Mammary microvascular endothelial cell (primary cell): ENCODE measurements around the gene ELP4. TPM values are rescaled to one million over a fixed set of nuclear protein-coding genes. Genes with fewer than 3 reads are reported as not detected.

Source experiments
- total RNA-seq: library from RNA; depleted of rRNA; stranded (reverse); fragments of >200 nt; gene quantifications from 2 replicates; pipeline ENCODE4 v1.2.3, GENCODE V29; 2015

Gene ELP4, protein sequence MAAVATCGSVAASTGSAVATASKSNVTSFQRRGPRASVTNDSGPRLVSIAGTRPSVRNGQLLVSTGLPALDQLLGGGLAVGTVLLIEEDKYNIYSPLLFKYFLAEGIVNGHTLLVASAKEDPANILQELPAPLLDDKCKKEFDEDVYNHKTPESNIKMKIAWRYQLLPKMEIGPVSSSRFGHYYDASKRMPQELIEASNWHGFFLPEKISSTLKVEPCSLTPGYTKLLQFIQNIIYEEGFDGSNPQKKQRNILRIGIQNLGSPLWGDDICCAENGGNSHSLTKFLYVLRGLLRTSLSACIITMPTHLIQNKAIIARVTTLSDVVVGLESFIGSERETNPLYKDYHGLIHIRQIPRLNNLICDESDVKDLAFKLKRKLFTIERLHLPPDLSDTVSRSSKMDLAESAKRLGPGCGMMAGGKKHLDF
- total RNA-seq, result 30.3 and 30.6 TPM in 2 replicates

DNA sequence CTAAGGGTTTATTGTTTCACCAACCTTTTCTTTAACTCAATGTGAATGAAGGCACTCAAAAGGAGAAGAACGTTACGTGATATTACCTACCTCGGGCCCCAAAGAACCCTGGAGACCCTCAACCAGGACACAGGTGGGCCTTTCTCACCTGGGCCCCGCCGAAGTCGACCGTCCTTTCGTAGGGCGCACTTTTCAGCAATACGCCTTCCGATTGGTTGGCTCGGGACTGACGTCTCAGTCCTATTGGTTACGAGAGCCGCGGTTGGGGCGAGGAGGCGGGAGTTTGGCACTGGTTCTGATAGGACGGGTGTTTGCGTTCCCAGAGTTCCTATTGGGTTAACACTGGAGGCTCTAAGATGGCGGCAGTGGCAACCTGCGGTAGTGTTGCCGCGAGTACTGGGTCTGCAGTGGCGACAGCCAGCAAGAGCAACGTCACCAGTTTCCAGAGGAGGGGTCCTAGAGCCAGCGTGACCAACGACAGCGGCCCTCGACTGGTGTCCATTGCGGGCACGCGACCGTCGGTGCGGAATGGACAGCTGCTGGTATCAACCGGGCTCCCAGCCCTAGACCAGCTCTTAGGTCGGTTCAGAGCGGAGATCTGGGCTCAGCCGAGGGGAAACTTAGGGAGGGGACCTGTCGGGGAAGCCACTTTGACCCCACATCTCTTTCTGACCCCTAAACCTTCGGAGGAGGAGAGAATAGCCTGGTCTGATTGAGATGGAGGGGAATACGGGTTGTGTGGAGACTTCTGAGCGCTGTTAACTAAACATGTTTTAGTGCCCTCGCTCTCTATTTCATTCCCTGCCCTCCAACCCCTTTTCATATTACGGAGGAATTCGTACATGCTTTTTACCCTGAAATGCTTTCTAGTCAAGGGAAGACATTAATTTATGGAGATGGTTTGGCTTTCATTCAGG, at the start of gene ELP4, which contains the start of gene IMMP1L:
ELP4 (plus strand) TSS at position 339 of the 917 bp plus-strand sequence; CDS start at position 357, 18 bp downstream.
IMMP1L (minus strand) TSS at position 194 of the 917 bp plus-strand sequence. CDS start 46,346 bp downstream, outside the sequence.

DNA sequence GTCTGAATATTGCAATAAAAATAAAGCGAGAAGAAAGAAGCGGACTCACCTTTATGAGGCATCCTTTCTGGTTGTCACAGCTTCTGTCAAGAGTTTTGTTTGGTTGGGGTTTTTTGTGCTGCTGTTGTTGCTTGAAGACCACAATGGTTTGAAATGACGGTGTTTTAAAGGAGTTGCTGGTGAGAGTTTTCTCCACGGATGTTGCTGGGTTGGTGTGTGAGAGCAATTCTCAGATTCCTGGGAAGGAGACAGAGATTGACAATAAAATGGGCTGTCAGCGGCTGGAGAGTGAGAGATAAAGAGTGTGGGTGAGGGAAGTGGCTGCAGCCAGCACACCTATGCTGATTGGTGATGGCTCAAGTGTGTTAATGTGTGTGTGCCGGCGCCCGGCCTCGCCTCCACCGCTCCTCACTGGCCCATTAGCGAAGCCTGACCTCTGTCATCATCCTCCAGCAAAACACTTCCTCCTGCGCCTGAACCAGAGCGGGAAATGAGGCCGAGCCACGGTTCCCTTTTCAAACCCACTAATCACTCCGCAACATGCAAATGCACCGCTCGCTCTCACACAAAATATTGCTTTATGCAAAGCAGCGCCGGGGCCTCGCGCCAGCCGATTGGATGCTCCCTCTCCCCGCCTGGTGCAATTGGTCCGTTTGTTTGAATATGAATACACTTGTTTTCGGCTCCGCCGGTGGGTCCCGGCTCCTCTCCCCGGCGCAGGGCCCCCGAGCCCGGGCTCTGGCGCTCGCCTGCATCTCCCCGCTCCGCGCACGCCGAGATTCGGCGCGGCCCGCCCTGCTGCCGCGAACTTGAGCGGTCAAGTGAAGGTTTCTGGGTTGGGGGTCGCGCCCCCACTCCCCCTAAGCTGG, 301.4 kb downstream of the ELP4 start, which contains the start of gene PAX6:
PAX6 (minus strand) TSS at position 544 of the 869 bp plus-strand sequence. CDS start 4,911 bp downstream, outside the sequence.

Other genes starting within 250 kb of the ELP4 start
- gene DCDC1, start 140.0 kb upstream of the ELP4 start, total RNA-seq, result not detected in 2 replicates
- 6.9 and 8.1 TPM in 2 replicates for gene DNAJC24, start 139.9 kb upstream of the ELP4 start, total RNA-seq
- gene IMMP1L, start 145 bp upstream of the ELP4 start, total RNA-seq, result 7.1 and 9.2 TPM in 2 replicates